ENCODE results near the gene PACRG.
"Not testable (repeated sequence)": the region's sequence is repeated elsewhere in the genome, so short reads cannot be mapped to it uniquely, and the experiment has no call there.

The PACRG gene

GRCh38 chr6:163301726-163302635, 574.2 kb downstream of the PACRG start:
- no peak for DNase-seq

GRCh38 chr6:163302747-163303146, 575.0 kb downstream of the PACRG start:
- no peak for DNase-seq

GRCh38 chr6:163306000-163306399, 578.2 kb downstream of the PACRG start:
- DNase-seq, result no peak

- no peak for DNase-seq
These were observed 581.1 kb downstream of the PACRG start for GRCh38 chr6:163308629-163309440.

DNA sequence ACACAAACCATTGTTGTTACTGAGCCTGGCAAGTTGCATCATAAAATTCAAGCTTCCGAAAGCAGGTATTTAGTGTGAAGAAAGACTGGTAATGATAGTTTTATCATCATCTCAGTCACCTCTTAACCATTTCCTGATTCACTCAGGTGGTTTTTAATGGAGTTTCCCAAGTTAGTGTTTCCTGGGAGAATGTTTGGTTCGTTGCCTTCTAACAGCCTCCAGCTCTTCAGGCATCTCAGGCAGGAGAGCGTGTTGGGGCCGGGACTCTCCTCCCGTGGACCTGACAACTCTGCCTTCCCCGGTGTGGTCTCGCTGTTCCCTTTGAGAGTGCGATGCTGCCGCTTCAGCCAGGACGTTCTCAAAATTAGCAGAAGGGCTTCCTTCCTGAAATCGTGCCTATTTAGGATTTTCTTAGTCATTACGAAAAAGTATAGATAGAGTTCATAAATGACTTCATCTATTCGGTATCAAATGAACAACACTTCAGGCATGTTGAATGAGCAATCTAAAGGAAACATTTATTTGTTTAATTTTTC, 581.8 kb downstream of the PACRG start:
- DNase-seq, result peak; percentile 1

- no peak for DNase-seq
These were observed 582.6 kb downstream of the PACRG start for GRCh38 chr6:163310096-163310972.

- no peak for DNase-seq
These were observed 583.2 kb downstream of the PACRG start for GRCh38 chr6:163310973-163311383.

GRCh38 chr6:163311830-163312229, 584.1 kb downstream of the PACRG start:
- DNase-seq, result no peak

DNA sequence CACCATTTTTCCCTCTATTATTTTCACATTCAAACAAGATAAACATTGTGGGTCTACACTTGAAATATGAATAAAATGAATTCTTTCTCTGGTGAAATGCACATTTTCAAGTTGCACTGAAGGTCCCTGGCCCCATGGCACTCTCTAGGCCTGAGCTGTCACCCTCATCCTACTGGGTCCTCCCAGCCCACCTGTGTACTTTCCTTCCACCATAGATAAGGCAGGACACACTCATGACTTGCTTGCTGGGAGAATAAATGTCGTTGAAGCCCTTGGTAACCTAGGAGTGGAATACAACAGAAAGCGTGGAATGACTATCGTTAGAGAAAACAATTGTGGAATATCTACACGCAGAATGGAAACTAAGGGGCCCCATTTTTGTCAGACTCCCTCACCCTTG, 585.8 kb downstream of the PACRG start:
- no peak for DNase-seq

GRCh38 chr6:163313981-163314380, 586.2 kb downstream of the PACRG start:
- no peak for DNase-seq

GRCh38 chr6:163314791-163315470, 587.2 kb downstream of the PACRG start:
- DNase-seq, result no peak

- not testable (repeated sequence) for DNase-seq
These were observed 589.2 kb downstream of the PACRG start for GRCh38 chr6:163316866-163317495.

DNA sequence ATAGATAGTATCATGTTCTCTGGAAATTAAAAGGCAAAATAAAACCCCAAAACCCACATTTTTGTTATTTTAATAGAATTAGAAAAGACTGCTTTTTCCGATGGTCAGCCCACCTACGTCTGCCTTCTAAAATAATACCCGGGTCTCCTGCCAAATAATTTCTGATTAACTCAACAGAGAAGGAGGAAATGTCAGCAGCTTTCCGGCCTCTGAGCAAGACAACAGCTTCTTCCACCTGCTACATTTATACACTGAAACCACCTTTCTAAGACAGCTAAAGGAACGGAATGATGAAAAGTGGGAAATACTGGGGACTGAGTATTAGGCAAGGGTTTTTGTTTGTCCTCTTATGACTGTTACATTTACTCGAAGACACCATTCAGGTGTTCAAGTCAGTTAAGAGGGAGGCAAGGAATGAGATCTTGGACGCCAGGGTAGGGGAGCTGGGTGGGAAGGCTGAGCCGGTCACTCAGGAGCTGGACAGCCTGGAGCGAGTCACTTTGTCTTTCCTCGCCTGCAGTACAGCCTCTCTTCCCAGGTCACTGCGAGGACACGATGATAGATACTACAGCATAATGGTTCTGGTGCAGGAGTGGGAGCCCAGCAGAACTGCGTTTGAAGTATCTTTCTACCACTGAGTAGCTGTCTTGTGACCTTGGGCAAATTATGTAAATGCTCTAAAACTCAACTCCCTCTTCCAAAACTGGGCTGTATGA, 590.5 kb downstream of the PACRG start:
- no peak for DNase-seq

DNA sequence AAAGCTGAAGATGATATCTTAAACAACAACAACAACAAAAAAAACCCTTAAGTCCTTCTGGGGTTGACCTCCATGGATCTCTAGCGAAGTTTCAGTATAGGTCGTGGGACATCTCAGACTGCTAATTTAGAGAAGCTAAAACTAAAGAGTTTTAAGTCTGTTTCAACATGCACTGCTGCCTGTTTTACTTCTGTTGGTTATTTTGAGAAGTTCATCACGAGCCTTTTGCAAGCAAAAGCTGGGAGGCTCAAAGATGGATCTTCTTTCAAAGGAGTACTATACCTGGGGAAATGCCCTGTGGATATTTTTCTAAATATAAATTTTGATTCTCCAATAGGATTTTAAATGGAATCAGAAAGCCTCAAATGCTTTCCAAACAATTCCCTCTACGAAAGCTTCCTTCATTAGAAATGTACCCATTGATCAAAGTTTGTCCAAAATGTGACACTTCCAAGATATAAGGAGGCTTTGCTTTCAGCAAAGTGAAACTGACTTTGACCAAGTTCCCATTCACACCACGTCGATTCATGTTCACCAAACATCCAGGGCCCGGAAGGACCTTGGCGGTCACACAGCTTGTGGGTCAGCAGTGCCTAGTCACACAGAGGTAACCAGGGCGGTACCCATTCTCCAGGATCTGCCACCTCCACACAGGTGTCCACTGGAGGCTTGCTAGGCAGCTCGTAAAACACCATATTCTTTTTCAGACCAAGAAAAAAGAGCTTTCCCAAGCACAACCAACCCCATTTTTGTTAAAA, 592.0 kb downstream of the PACRG start:
- no peak for DNase-seq

DNA sequence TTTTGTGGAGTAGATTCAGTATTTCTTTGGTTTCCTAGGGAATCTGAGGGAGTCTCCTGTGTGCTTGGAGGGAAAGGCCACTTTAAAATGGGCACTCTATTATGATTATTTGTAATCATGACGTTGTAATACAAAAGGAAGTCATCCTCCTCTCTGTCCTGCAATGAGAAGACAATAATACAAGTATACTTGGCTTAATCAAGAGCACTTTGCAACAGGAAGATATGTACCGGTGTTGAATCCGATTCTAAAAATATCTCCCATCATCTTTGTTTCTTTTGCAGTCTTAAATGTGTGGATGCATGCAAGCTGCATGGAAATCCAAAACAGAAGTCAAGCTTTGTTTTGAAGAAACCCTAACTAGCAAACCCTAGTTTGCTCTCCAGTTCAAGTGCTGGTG, 592.6 kb downstream of the PACRG start:
- no peak for DNase-seq

DNA sequence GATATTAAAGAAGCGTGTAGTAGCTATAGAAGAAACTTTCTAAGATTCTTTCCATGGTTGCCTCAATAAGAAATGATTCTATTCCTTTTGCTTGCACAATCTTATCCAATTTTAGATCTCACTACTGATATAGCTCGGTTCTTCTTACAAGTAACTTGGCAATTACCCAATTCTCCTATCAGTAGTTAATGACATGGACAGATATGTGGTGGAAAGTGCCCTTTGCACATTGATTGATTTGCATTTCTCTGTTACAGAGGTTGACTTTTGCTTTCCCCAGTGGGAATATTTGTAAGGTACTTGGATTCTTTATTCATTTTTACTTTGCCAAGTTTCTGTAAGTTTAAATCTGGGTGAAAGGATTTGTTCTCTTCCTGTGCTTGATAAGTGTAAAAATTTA, 593.0 kb downstream of the PACRG start:
- no peak for DNase-seq

DNA sequence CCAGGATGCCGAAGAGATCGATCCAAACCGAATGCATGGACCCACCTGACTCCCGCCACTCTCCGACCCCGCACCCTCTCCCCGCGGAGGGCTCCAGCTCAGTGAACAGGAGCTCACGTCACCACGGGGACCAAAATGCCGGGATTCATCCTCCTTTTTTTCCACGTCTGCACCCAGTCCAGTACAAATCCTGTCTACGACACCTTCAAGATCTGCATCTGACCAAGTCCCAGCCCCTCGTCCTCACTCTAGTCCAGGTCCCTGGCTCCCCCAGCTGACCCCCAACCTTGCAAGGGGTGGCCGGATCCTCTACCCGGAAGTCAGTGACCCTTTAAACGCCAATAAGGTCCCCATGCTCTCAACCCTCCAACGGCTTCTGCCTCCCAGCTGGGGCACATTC, 593.9 kb downstream of the PACRG start:
- DNase-seq, result no peak

- DNase-seq, result no peak
These were observed 595.5 kb downstream of the PACRG start for GRCh38 chr6:163323274-163323673.

- no peak for DNase-seq
These were observed 595.9 kb downstream of the PACRG start for GRCh38 chr6:163323705-163324104.

DNA sequence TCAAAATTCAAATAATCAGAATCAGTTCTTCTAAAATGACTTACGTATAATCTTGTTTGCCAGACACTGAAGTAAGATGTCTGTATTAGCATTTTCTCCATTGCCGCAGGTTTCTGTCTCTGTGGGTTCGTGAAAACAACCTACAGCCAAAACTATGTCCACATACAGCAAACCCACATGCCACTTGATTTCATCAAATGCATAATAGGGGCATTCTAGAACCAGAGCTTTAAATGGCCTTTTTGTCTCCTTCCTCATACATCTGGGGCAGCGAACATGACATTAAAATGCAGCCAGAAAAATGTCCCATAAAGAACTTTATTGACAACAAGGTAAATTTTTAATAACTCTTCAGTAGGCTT, 596.5 kb downstream of the PACRG start:
- DNase-seq, result no peak

All from HCEC 1CT (cell line).